Measurements from ENCODE around the gene GRM8.

The GRM8 gene

GRCh38 chr7:126698446-126698845, 554.3 kb downstream of the GRM8 start:
- peaks cover 12% of the 10 kb centered on the region; the same call in 1 of the 2 replicates for H3F3A ChIP-seq (ENCODE audit: insufficient read depth, low read length)
- no peak overlapping the region for H3K9ac ChIP-seq (ENCODE audit: low read length)
- H3K9me2 ChIP-seq (replicated peaks; ENCODE audit: insufficient read depth, low read length): no peaks in the 10 kb centered on the region
- H3K4me1 ChIP-seq (ENCODE audit: low read length): peaks cover 36% of the 10 kb centered on the region
- no peak overlapping the region for H3K4me3 ChIP-seq (ENCODE audit: low read length)
- no peaks in the 10 kb centered on the region for H3K36me3 ChIP-seq (replicated peaks; ENCODE audit: insufficient read depth, low read length)
- H2AFZ ChIP-seq (ENCODE audit: low read length): no peak overlapping the region
- H3K27me3 ChIP-seq (replicated peaks; ENCODE audit: insufficient read depth, low read length): no peaks in the 10 kb centered on the region
- H3K79me2 ChIP-seq (ENCODE audit: low read length): no peaks in the 10 kb centered on the region
- H3K27ac ChIP-seq (ENCODE audit: low read length): no peak overlapping the region
- H3K9me3 ChIP-seq (replicated peaks; ENCODE audit: insufficient read depth, low read length): no peaks in the 10 kb centered on the region
- no peak for DNase-seq
- no peak overlapping the region for H3K4me2 ChIP-seq (ENCODE audit: low read depth, low read length)
- no peaks in the 10 kb centered on the region for H4K20me1 ChIP-seq (ENCODE audit: insufficient read depth, low read length)
- no peak for TF ChIP-seq EZH2 (optimal IDR thresholded peaks at IDR 0.05; ENCODE audit: low read depth, low read length)
- TF ChIP-seq, protein P1, sequence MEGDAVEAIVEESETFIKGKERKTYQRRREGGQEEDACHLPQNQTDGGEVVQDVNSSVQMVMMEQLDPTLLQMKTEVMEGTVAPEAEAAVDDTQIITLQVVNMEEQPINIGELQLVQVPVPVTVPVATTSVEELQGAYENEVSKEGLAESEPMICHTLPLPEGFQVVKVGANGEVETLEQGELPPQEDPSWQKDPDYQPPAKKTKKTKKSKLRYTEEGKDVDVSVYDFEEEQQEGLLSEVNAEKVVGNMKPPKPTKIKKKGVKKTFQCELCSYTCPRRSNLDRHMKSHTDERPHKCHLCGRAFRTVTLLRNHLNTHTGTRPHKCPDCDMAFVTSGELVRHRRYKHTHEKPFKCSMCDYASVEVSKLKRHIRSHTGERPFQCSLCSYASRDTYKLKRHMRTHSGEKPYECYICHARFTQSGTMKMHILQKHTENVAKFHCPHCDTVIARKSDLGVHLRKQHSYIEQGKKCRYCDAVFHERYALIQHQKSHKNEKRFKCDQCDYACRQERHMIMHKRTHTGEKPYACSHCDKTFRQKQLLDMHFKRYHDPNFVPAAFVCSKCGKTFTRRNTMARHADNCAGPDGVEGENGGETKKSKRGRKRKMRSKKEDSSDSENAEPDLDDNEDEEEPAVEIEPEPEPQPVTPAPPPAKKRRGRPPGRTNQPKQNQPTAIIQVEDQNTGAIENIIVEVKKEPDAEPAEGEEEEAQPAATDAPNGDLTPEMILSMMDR (IDR thresholded peaks at IDR 0.05; ENCODE audit: low read length): no peak

DNA sequence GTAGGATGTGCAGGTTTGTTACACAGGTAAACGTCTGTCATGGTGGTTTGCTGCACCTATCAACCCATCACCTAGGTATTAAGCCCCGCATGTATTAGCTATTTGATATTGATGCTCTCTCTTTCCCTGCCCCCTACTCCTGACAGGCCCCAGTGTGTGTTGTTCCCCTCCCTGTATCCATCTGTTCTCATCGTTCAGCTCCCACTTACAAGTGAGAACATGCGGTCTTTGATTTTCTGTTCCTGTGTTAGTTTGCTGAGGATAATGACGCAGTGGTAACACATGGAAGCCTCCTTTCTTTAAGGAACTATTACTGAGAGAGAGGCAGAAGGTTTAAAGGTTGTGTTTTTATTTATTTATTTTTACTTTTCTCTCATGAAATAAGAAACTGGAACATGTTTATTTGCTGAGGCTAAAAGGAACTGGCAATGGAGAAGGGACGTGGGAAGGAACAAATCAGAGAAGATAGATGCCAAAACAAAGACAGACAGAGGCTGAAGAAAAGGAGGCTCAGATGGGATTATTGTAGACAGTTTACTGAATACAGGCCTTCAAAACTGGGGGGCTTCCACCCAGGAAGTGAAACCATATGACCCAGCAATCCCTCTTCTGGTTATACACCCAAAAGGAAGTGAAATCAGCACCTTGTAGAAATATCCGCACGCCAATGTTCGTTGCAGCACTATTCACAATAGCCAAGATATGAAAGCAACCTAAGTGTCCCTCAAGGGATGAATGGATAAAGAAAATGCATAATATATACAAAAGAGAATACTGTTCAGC, 556.3 kb downstream of the GRM8 start:
- H3K4me1 ChIP-seq (ENCODE audit: low read length): peaks cover 23% of the 10 kb centered on the region
- peaks cover 10% of the 10 kb centered on the region; the same call in 1 of the 2 replicates for H3F3A ChIP-seq (ENCODE audit: insufficient read depth, low read length)
- H3K36me3 ChIP-seq (replicated peaks; ENCODE audit: insufficient read depth, low read length): no peaks in the 10 kb centered on the region
- no peak overlapping the region for H3K27ac ChIP-seq (ENCODE audit: low read length)
- H3K9ac ChIP-seq (ENCODE audit: low read length): no peak overlapping the region
- no peak overlapping the region for H3K4me2 ChIP-seq (ENCODE audit: low read depth, low read length)
- no peaks in the 10 kb centered on the region for H3K9me2 ChIP-seq (replicated peaks; ENCODE audit: insufficient read depth, low read length)
- no peaks in the 10 kb centered on the region for H3K79me2 ChIP-seq (ENCODE audit: low read length)
- H4K20me1 ChIP-seq (ENCODE audit: insufficient read depth, low read length): no peaks in the 10 kb centered on the region
- no peak overlapping the region for H2AFZ ChIP-seq (ENCODE audit: low read length)
- no peak overlapping the region for H3K4me3 ChIP-seq (ENCODE audit: low read length)
- no peak for DNase-seq
- no peaks in the 10 kb centered on the region for H3K9me3 ChIP-seq (replicated peaks; ENCODE audit: insufficient read depth, low read length)
- no peak for TF ChIP-seq EZH2 (optimal IDR thresholded peaks at IDR 0.05; ENCODE audit: low read depth, low read length)
- no peaks in the 10 kb centered on the region; the same call in 1 of the 2 replicates for H3K27me3 ChIP-seq (replicated peaks; ENCODE audit: insufficient read depth, low read length)

- no peaks in the 10 kb centered on the region for H3K4me1 ChIP-seq (ENCODE audit: low read length)
- no peak overlapping the region for H3K4me2 ChIP-seq (ENCODE audit: low read depth, low read length)
- no peak for TF ChIP-seq EZH2phosphoT487 (IDR thresholded peaks at IDR 0.05; ENCODE audit: low read length)
- TF ChIP-seq EZH2 (optimal IDR thresholded peaks at IDR 0.05; ENCODE audit: low read depth, low read length): no peak
- no peak overlapping the region for H3K27ac ChIP-seq (ENCODE audit: low read length)
- H3K9me3 ChIP-seq (replicated peaks; ENCODE audit: insufficient read depth, low read length): no peaks in the 10 kb centered on the region
- no peaks in the 10 kb centered on the region for H3K9me2 ChIP-seq (replicated peaks; ENCODE audit: insufficient read depth, low read length)
- no peak overlapping the region for H3K4me3 ChIP-seq (ENCODE audit: low read length)
- H2AFZ ChIP-seq (ENCODE audit: low read length): no peak overlapping the region
- DNase-seq: no peak
- H4K20me1 ChIP-seq (ENCODE audit: insufficient read depth, low read length): no peaks in the 10 kb centered on the region
- H3K36me3 ChIP-seq (replicated peaks; ENCODE audit: insufficient read depth, low read length): no peaks in the 10 kb centered on the region
- no peak overlapping the region for H3K9ac ChIP-seq (ENCODE audit: low read length)
- H3K27me3 ChIP-seq (replicated peaks; ENCODE audit: insufficient read depth, low read length): no peaks in the 10 kb centered on the region; the same call in 1 of the 2 replicates
- no peaks in the 10 kb centered on the region for H3F3A ChIP-seq (ENCODE audit: insufficient read depth, low read length)
- H3K79me2 ChIP-seq (ENCODE audit: low read length): no peaks in the 10 kb centered on the region
These were observed 561.6 kb downstream of the GRM8 start for GRCh38 chr7:126690848-126691751.

GRCh38 chr7:126690104-126690503, 562.6 kb downstream of the GRM8 start:
- DNase-seq: no peak
- Histone ChIP-seq H3K27me3 (replicated peaks; ENCODE audit: insufficient read depth, low read length) (no peaks in the 10 kb centered on the region; the same call in 1 of the 2 replicates), H3K4me2 (ENCODE audit: low read depth, low read length) (no peak overlapping the region), H4K20me1 (ENCODE audit: insufficient read depth, low read length) (no peaks in the 10 kb centered on the region), H3K9me3 (replicated peaks; ENCODE audit: insufficient read depth, low read length) (no peaks in the 10 kb centered on the region), H3K9me2 (replicated peaks; ENCODE audit: insufficient read depth, low read length) (no peaks in the 10 kb centered on the region), H3K4me1 (ENCODE audit: low read length) (no peaks in the 10 kb centered on the region), H3K27ac (ENCODE audit: low read length) (no peak overlapping the region), H2AFZ (ENCODE audit: low read length) (no peak overlapping the region), H3K36me3 (replicated peaks; ENCODE audit: insufficient read depth, low read length) (no peaks in the 10 kb centered on the region), H3K9ac (ENCODE audit: low read length) (no peak overlapping the region), H3K79me2 (ENCODE audit: low read length) (no peaks in the 10 kb centered on the region), H3F3A (ENCODE audit: insufficient read depth, low read length) (no peaks in the 10 kb centered on the region), H3K4me3 (ENCODE audit: low read length) (no peak overlapping the region)
- no peak for TF ChIP-seq EZH2 (optimal IDR thresholded peaks at IDR 0.05; ENCODE audit: low read depth, low read length)
- TF ChIP-seq EZH2phosphoT487 (IDR thresholded peaks at IDR 0.05; ENCODE audit: low read length): no peak
- TF ChIP-seq, protein P1 (IDR thresholded peaks at IDR 0.05; ENCODE audit: low read length): no peak
